HG03103 (cell line): ENCODE measurements around the gene EFNA5.
A peak's percentile ranks its signal among the peaks of the same experiment; 100 is the strongest.
"Not testable (repeated sequence)": the region's sequence is repeated elsewhere in the genome, so short reads cannot be mapped to it uniquely, and the experiment has no call there.

ENCODE experiments used
- ATAC-seq: cut with Tn5 transposase; IDR thresholded peaks from one replicate; pipeline ENCODE4 v1.9.1; 2021; ENCODE audit warnings: low read depth; ENCODE audit not compliant: unreplicated experiment

The EFNA5 gene

DNA sequence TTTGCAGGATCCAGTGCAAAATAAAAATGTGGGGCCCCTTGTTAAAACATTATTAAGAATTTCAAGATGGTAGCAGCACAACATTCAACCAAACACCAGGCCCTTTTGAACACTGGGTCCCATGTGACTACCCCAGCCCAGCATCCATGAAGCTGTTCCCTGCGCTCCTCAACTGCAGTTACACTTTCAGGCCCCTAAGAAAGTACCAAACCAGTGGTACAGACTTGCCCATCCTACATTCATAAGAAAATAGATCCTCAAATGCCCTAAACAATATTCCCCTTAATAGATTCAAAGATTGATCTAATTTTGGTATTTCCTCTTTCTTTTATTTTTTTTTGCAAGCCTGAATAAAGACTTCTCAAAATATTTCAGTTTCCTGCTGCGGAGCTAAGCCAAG lies 201.7 kb downstream of the EFNA5 start:
- ATAC-seq = no peak

DNA sequence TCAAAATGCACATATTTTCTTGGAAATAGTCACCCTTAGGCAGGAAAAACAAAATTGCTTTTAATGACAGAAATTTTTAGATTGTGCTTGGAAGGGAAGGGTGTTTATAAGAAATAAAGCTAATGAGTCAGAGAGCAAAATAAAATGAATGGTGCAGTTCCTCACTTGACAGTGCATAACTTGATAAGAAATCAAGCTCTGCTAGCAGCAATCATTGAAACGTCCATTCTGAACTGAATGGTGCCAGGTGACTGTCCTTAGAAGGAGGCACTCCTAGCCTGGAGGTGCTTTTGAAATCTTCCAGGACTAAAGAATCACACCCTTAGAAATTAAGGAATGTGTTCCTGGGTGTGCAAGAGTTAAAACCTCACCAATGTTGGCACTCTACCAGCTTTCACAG lies 202.5 kb downstream of the EFNA5 start:
- no peak for ATAC-seq

DNA sequence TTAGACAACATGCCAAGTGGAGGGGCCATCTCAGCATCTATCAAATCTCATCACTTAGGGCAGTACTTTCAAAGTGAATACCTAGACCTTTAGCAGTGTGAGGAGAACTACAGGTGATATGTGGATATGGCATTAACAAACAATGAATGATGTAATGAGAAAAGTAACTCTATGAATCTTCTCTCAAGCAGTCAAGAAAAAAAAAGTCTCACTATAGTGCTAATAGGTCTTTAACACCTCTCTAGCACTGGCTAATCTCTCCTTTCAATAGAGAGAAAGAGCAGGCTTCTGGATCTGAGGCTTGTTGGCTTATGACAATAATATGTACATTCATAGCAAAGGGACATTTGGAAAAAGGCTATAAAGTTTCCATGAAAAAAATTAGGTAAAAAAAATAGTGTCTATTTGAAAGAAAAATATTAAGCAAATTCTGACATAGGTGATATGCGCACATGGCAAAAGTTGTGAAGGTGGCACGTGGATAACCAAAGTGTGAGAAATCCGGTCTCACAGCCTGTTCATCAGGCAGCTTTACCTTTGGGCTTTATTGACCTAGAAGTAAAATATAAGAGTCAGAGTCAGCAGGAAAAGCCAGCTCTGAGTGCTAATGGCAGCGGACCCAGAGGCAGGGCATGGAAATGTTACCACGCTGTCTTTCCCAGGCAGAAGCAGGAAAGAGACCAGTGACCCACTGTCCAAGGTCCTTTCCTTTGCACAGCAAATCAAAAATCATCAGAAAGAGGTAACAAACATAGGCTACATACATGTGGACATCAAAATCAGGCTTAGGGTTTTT lies 203.4 kb downstream of the EFNA5 start:
- no peak for ATAC-seq

DNA sequence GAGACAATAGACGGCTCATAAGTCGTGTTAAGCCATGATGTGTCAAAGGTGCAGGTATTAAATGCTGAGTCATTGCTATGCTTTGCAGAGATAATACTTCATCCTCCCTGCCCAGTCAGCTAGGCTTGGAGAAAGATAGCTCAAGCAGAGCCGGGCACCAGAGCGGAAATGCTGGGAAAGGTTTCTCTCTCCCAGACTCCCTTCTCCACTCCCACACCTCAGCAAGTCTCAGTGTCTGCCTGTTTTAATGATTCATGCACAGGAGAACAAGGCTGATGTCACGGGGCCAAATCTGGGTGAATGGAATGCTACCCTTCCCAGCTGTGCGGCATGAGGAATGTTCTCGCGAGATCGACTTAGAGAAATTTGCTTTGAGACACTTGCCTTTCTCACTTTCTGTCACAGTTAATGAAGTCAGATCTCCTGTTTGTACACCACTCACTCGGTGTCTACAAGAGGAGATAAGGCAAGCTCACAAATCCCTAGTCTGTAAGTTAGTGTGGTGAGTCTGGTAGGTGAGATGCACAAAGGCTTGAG lies 204.4 kb downstream of the EFNA5 start:
- ATAC-seq = no peak

DNA sequence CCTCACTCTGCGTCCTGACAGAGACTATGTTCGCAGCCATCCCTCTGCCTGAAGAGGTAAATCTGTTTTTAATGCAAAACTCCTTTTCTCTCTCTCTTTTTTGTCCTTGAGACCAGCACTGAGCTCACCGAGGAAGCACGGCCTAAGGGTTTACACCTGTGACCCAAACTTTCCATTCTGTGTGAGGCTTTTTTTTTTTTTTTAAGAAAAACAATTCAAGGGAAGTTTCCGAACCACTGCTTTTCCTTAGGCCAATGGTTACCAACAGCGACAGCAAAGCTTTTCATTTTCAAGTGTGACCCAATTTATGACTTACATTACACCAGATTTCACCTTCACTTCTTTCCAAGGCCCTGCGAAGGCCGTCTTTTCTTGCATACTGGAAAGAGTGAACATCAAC lies 205.9 kb downstream of the EFNA5 start:
- ATAC-seq = no peak

DNA sequence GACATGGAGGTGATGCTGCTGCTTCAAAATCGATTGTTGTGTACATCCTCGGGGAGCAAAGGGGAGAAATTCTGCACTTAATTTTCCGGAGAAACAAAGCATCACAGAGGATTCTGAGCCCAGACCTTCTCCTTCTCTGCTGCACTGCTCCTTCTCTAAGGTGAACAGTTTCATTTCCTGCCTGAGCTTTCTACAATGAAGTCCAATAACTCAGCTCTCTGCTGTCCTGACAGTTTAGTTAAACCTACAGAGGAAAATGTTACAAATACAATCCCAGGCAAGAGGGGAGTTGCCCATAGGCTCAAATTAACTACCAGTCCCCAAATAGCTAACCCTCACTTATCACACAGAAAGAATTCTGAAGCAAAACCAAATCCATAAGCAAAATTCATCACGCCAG lies 206.3 kb downstream of the EFNA5 start:
- no peak for ATAC-seq

DNA sequence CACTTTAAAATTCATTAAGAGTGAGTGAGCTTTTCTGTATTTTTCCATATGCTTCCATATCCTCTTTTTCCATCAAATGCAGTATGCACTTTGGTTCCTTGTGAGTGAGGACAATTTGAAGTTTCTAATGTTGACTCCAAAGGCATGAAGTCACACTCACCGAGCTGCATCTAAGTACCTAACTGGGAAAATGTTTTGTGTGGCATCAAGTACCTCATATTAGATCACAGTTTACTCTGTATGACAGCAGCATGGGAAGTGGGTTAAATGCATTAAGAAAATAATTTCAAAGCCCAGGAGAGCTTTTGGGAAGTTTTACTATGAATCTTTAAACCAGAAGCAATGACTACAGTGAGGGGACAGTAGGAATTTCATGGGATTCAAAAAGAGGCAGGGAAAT lies 207.0 kb downstream of the EFNA5 start:
- ATAC-seq = no peak

DNA sequence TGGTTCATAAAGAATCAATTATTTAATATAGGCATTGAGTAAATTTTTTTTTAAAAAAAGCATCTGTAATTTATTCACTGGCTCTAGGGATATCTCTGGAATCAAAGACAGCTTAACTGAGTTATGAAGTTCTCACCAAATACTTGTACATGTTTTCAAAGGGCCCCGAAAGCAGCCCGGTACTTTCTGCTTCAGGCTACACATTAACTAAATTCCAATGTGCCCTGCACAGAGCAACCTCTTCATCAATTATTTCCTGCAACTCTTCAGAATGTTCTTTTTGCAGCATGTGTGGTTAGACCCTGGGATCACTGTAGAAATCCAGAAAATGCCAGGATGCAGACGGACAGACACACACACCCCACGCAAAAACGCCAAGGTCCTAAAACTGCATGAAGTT lies 209.0 kb downstream of the EFNA5 start:
- no peak for ATAC-seq

DNA sequence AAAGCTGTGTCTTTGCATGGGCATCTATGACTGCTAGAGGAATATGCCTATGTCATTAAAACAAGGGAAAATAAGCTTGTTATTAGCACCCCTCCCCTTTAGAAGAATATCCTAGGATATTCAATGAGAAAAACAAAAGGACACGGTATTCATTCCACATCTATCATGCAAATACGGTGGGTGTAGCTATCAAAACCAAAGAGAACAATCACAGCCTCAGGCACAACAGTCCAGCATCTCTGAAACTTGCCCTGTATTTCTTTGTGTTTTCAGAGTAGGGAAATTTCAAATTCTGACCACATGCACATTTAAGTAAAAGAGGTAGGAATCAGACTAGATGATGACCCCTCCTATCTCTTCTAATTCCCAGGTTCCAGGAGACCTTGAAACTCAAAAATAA lies 209.9 kb downstream of the EFNA5 start:
- ATAC-seq = no peak

DNA sequence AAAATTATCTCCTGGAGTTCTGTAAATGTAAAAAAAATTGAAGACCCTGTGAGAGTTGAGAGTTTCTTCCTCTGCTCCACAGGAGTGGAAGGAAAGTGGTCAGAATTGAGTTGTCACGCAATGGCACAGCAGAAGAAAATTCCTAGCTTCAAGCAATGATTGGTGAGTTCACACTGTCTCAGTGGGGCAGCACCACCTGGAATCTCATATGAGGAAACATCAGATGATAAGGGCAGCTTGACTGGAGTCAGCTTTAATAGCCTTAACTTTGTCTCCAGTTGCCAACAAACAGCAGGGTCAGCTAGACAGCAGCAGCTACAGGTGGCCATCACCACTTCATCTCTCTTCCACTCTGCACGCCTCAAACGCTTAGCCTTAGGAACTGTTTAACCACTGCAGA lies 211.1 kb downstream of the EFNA5 start:
- ATAC-seq = no peak

DNA sequence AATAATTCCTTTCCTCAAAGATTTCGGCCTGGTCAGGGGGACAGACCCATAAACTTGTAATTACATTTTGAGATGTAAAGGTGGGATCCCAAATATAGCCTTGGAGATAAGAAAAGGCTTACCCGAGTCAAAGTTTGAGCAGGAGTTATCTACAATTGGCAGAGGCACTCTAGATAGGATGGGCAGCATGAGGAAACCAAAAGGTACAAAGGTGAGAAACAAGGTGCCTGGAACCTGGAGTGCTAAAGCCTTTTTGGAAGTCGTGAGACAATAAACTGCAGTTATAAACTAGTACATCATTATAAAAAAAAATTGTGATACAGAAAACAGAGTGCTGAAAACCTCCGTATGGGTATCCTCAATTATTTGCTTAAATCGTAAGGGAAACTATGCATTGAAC lies 212.4 kb downstream of the EFNA5 start:
- no peak for ATAC-seq

DNA sequence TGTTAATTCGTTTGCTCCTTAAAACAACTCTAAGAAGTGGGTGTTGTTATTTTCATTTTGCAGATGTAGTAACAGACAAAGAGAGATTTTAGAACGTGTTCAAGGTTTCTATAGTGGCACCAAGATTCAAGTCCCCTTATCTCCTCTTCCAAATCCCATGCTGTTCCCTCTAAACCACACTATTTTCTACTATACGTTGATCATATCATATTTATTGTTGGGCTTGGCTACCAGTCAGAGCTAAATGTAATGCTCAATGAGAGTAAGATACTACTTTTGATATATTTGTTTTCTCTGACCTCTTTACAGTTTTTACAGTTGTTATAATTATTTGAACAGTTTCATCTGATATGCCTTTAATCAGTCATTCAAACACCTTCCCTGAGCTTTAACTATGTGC lies 212.9 kb downstream of the EFNA5 start:
- no peak for ATAC-seq

DNA sequence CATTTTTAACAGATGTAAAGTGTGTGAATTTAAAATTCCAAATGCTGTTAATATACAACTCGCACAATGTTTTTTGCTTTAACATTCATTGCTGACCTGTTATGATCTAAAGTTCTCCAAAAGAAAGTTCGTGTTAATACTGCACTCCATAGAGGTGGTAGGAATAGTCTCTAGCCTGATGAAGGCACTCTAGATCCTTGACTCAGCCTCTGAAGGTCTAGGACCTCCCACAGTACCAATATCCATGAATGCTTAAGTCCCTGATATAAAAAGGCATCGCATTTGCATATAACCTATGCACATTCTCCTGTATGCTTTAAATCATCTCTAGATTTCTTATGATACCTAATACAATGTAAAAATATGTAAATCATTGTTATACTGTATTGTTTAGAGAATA lies 213.6 kb downstream of the EFNA5 start:
- ATAC-seq = no peak

DNA sequence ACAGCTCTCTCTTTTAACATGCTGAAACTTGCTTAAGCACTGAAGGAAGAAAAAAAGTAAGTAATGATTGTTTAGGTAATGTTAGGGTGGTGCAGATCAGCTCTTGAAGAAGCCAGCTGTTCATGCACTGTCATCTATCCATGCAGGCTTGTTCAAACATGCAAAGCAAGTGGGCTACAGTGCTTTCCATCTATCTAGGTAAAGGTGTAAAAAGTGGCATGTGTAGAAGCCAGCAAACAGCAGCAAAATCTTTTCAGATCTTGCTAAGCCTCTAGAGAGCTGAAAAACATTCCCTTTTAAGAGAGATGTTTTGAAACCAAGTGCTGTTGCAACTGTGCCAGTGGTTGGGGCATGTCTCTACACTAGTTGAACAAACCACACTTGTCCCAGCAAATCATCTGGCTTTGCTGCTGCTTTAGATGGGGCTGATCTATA lies 214.4 kb downstream of the EFNA5 start:
- ATAC-seq = peak; percentile 51

DNA sequence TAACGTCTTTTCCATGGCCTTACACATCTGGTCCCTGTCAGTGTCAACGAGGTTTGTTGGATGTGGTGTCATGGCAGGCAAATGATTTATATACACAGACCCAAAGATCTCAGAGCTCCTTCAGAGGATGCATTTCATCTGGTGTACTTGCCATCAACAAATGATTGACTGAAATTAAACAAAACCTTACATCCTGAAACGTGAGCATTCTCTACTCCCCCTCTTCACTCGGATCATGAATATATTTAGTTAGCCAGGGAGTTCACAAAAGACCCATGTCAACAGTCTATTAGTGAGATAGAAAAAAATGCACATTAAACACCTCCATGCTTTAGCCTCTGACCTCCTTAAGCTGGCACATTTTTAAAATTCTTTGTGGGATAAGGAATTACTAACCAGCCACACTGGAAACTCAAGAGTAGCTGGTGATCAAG lies 215.6 kb downstream of the EFNA5 start:
- ATAC-seq = no peak

DNA sequence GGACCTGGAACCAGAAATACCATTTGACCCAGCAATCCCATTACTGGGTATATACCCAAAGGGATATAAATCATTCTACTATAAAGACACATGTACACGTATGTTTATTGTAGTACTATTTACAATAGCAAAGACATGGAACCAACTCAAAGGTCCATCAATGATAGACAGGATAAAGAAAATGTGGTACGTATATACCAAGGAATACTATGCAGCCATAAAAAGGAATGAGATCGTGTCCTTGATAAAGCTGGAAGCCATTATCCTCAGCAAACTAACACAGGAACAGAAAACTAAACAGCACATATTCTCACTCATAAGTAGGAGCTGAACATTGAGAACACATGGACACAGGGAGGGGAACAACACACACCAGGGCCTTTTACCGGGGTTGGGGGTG lies 218.9 kb downstream of the EFNA5 start:
- ATAC-seq = not testable (repeated sequence)

DNA sequence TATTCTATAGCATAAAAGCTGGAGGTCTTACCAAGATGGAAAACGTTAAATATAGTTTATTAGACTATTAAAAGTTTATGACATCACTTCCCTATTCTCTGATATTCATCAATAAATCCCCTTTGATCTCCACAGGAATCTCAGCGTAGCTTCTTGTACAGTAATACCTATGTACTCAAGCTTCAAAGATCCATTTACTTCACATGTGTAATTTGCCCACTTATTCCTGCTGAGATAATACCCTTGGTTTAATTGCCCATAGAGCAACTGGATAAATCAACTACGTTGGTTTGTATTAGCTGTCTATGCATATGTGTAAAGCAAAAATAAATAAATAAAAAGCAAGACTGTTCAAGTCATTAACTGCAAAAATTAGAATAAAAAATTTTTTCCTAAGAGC lies 219.7 kb downstream of the EFNA5 start:
- ATAC-seq = no peak

DNA sequence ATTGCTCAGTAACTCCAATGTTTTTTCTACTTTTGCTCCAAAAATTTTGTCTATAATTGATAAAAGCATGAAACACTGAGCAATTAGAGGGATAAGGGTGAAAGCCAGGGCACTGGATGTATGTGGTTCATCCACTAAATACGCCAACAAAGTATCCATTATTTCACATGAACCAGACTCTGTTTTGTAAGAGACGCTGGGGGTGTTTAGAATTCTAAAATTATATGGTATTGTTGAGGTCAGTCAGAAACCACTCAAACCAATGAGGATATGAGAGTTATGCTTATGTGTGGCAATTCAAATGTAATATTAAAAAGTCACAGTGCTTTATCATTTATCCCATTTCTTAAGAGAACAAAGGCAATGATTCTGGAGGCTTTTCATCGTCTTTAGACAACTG lies 220.2 kb downstream of the EFNA5 start:
- ATAC-seq = no peak

DNA sequence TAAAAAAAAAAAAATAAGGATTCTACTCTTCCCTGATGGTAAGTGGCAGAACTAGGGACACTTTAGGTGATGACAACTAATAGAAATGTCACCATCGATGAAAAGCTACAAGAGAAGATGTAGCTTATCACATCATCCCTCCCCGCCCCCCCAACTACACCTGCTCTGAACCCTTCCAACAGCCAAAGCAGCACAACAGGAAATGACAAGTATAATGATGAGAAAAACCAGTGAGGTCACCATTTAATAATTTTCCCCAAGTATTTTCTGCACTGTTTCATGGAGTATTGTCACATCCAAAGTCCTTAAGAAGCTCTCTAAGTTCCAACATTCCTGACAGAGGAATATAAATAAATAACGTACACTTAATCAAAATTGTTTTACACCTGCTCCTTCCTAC lies 221.4 kb downstream of the EFNA5 start:
- no peak for ATAC-seq

DNA sequence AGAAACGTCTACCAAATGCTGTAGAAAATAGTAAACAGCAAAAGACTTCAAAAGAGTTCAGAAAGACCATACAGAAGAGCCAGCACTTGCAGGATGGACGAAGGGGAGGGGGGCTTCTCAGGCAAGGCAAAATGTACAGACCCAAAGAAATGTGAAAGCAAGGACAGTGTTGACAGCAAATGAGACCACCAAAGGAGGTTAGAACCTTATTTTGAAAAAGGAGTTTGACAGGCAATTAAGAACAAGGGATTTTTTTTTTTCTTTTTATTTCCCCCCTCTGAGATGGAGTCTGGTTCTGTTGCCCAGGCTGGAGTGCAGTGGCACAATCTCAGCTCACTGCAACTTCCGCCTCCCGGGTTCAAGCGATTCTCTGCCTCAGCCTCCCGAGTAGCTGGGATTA lies 223.2 kb downstream of the EFNA5 start:
- ATAC-seq = no peak

DNA sequence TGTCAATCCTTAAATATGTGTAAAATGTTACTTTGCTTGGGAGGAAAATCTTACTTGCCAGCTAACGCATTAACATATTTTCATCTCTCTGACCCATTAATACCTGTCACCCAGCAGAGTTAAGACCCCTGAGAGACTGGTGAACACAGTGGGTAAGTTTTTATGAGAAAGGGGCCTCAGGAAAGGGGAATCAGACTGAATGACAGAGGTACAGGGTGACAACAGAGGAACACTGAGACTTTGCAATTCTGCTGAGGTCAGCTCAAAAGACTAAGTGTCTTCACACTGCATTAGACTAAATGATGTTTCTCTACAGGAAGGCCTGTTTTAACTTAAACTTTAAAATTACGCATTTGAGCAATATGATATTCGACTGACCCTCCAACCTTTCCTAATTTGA lies 223.8 kb downstream of the EFNA5 start:
- no peak for ATAC-seq

DNA sequence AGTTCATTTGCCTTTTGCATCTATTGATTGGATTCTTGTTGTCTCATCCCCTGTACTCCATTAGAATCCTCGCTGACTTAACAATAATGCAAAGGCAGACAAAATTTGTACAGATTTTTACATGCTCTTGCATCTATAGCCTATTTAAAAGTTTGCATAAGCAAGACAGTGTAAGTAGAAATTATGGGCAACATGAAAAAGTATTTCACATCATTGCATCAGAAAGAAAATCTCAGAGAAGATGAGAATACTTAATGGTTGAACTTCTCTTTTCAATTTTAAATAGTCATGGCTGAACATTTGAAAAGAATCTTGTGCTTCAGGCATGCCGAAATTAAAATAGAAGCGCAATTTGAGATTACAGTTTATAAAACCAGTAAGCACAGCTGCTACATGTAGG lies 226.4 kb downstream of the EFNA5 start:
- no peak for ATAC-seq

DNA sequence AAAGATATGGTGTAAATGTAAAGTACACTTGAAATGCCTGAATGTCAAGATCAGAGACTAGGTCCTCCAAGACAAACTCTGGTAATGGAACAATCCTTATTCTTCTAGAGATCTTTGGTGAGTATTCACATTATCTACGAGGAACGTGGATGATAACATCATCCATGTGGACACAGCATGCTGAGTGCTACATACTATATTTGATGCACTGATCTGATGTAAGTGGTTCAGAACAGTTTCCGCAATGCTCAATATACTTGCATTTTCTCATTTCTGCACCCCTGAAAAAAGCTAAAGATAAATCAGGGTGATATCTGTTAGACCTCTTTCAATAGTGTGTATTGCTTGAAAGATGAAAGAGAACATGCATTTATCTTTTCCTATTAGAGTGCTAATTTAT lies 226.8 kb downstream of the EFNA5 start:
- ATAC-seq = no peak
